Measurements from ENCODE around the gene SCLY. TPM values are rescaled to one million over a fixed set of nuclear protein-coding genes. Genes with fewer than 3 reads are reported as not detected.

Gene SCLY
- total RNA-seq, 1 experiment from 2014 or later, result 28.7 TPM

- Histone ChIP-seq H3K9me2 (ENCODE audit: insufficient read depth) (no peaks in the 10 kb centered on the region), H4K20me1 (ENCODE audit: insufficient read depth) (no peaks in the 10 kb centered on the region), H3K4me2 (ENCODE audit: low read length) (no peak overlapping the region), H3K79me2 (ENCODE audit: insufficient read depth, low read length) (no peaks in the 10 kb centered on the region), H3K9ac (ENCODE audit: low read length) (no peak overlapping the region), H3K4me3 (replicated peaks in 1 of 2; ENCODE audit: low read depth in 1 of 2, low read length in 2 of 2) (no peak overlapping the region), H3K9me3 (ENCODE audit: control insufficient read depth in 1 of 2, insufficient read depth in 1 of 2, low read depth in 1 of 2, low read length in 2 of 2) (no peaks in the 10 kb centered on the region), H2AFZ (ENCODE audit: low read depth, low read length, poor library complexity, severe bottlenecking) (no peak overlapping the region), H3K4me1 (ENCODE audit: control insufficient read depth in 1 of 2, insufficient read depth in 2 of 2, low read length in 2 of 2) (no peaks in the 10 kb centered on the region), H3K36me3 (ENCODE audit: control insufficient read depth in 1 of 2, insufficient read depth in 2 of 2, low read length in 2 of 2) (no peaks in the 10 kb centered on the region), H3K27ac (ENCODE audit: low read depth, low read length) (no peak overlapping the region), H3K27me3 (ENCODE audit: insufficient read depth, low read length) (no peaks in the 10 kb centered on the region)
- BruUV-seq (replicated peaks), result no TSS peak
- RAD21 ChIA-PET (ENCODE audit: low non-redundant PET in 1 of 2, low total read pairs in 2 of 2, uncharacterized antibody in 2 of 2, unreplicated experiment in 2 of 2), result no interaction called here
- POLR2A ChIA-PET, result no interaction called here
- TF ChIP-seq FOSL1 (IDR thresholded peaks at IDR 0.05; ENCODE audit: low read depth), result no peak
- TF ChIP-seq SIN3A (IDR thresholded peaks at IDR 0.05; ENCODE audit: low read depth), result no peak
- no peak for TF ChIP-seq TCF7L2 (IDR thresholded peaks at IDR 0.05; ENCODE audit: borderline replicate concordance, extremely low read depth, insufficient read depth, insufficient read length)
- TF ChIP-seq YY1 (IDR thresholded peaks at IDR 0.05; ENCODE audit: extremely low read depth, insufficient replicate concordance, low read depth, low read length), result no peak
- TF ChIP-seq, protein P1, sequence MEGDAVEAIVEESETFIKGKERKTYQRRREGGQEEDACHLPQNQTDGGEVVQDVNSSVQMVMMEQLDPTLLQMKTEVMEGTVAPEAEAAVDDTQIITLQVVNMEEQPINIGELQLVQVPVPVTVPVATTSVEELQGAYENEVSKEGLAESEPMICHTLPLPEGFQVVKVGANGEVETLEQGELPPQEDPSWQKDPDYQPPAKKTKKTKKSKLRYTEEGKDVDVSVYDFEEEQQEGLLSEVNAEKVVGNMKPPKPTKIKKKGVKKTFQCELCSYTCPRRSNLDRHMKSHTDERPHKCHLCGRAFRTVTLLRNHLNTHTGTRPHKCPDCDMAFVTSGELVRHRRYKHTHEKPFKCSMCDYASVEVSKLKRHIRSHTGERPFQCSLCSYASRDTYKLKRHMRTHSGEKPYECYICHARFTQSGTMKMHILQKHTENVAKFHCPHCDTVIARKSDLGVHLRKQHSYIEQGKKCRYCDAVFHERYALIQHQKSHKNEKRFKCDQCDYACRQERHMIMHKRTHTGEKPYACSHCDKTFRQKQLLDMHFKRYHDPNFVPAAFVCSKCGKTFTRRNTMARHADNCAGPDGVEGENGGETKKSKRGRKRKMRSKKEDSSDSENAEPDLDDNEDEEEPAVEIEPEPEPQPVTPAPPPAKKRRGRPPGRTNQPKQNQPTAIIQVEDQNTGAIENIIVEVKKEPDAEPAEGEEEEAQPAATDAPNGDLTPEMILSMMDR (IDR thresholded peaks at IDR 0.05 in 2 of 3, conservative IDR thresholded peaks at IDR 0.05 in 1 of 3; ENCODE audit: borderline replicate concordance in 1 of 3, insufficient read depth in 1 of 3, low read depth in 2 of 3, low read length in 2 of 3), result no peak
- TF ChIP-seq RAD21 (IDR thresholded peaks at IDR 0.05; ENCODE audit: low read depth), result no peak
- TF ChIP-seq ZBTB33 (IDR thresholded peaks at IDR 0.05; ENCODE audit: extremely low read depth, insufficient replicate concordance, low read length), result no peak
- no peak for TF ChIP-seq SP1 (IDR thresholded peaks at IDR 0.05; ENCODE audit: low read depth)
- no peak for TF ChIP-seq POLR2AphosphoS5 (IDR thresholded peaks at IDR 0.05; ENCODE audit: low read depth, low read length)
- TF ChIP-seq EZH2 (IDR thresholded peaks at IDR 0.05), result no peak
- no peak for TF ChIP-seq JUND (IDR thresholded peaks at IDR 0.05)
- TF ChIP-seq CEBPB (IDR thresholded peaks at IDR 0.05; ENCODE audit: low read depth), result no peak
- no peak for TF ChIP-seq EGR1 (IDR thresholded peaks at IDR 0.05; ENCODE audit: low read depth)
- no peak for TF ChIP-seq SRF (IDR thresholded peaks at IDR 0.05; ENCODE audit: low read depth)
- TF ChIP-seq EZH2phosphoT487 (IDR thresholded peaks at IDR 0.05; ENCODE audit: borderline replicate concordance), result no peak
- DNase-seq (ENCODE audit: low read depth, low spot score), result no peak
- intact Hi-C loops (cut with micrococcal nuclease), result no loop called here
- ATAC-seq, result no peak
- CTCF ChIA-PET, result no interaction called here
Observed at GRCh38 chr2:238053191-238053776, 7.5 kb upstream of the SCLY start.
